C4-2B (cell line): Measurements from ENCODE around the gene F8A1.
"Not testable (repeated sequence)": the region's sequence is repeated elsewhere in the genome, so short reads cannot be mapped to it uniquely, and the experiment has no call there.

Experiments used
- H3K27ac ChIP-seq: fragments of 450-650 bp; 2 replicates; pipeline ENCODE4 v1.5.1; 2017
- ZFX ChIP-seq: fragments of 450-650 bp; IDR thresholded peaks from 2 replicates; pipeline ENCODE4 v1.6.1; 2017
- TF ChIP-seq, protein P1 (sequence below): fragments of 450-650 bp; conservative IDR thresholded peaks from 2 replicates; pipeline ENCODE4 v1.5.1; 2017; ENCODE audit warnings: mild to moderate bottlenecking

Gene F8A1

GRCh38 chrX:154918060-154918483 lies 31.9 kb downstream of the F8A1 start:
- TF ChIP-seq, protein P1, sequence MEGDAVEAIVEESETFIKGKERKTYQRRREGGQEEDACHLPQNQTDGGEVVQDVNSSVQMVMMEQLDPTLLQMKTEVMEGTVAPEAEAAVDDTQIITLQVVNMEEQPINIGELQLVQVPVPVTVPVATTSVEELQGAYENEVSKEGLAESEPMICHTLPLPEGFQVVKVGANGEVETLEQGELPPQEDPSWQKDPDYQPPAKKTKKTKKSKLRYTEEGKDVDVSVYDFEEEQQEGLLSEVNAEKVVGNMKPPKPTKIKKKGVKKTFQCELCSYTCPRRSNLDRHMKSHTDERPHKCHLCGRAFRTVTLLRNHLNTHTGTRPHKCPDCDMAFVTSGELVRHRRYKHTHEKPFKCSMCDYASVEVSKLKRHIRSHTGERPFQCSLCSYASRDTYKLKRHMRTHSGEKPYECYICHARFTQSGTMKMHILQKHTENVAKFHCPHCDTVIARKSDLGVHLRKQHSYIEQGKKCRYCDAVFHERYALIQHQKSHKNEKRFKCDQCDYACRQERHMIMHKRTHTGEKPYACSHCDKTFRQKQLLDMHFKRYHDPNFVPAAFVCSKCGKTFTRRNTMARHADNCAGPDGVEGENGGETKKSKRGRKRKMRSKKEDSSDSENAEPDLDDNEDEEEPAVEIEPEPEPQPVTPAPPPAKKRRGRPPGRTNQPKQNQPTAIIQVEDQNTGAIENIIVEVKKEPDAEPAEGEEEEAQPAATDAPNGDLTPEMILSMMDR = peak; percentile 73
- TF ChIP-seq ZFX = no peak
- no peak overlapping the region for H3K27ac ChIP-seq

- not testable (repeated sequence) for H3K27ac ChIP-seq
These were observed 38.6 kb downstream of the F8A1 start for GRCh38 chrX:154924771-154925170.
